C4-2B (cell line): ENCODE measurements around the gene FBXW12.

Experiments used
- ZFX ChIP-seq: fragments of 450-650 bp; IDR thresholded peaks from 2 replicates; pipeline ENCODE4 v1.6.1; 2017
- TF ChIP-seq, protein P1 (sequence below): fragments of 450-650 bp; conservative IDR thresholded peaks from 2 replicates; pipeline ENCODE4 v1.5.1; 2017; ENCODE audit warnings: mild to moderate bottlenecking

DNA sequence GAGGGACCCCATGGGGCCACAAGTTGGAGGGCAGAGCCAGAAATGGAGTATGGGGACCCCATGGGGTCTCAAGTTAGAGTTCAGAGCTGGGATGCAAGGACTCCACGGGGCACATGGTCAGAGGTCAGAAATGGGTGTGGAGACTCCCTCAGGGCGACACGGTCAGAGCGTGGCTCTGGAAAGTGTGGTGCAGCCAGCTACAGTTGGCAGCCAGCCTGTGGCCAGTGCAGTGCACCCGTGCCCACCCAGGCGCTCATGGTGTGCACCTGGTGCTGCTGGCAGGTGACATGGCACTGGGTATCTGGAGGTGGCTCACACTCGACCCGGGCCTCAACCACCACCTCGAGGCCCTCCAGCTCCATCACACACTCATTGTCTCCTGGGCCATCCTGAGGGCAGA is 46.6 kb downstream of the FBXW12 start:
- TF ChIP-seq, protein P1, sequence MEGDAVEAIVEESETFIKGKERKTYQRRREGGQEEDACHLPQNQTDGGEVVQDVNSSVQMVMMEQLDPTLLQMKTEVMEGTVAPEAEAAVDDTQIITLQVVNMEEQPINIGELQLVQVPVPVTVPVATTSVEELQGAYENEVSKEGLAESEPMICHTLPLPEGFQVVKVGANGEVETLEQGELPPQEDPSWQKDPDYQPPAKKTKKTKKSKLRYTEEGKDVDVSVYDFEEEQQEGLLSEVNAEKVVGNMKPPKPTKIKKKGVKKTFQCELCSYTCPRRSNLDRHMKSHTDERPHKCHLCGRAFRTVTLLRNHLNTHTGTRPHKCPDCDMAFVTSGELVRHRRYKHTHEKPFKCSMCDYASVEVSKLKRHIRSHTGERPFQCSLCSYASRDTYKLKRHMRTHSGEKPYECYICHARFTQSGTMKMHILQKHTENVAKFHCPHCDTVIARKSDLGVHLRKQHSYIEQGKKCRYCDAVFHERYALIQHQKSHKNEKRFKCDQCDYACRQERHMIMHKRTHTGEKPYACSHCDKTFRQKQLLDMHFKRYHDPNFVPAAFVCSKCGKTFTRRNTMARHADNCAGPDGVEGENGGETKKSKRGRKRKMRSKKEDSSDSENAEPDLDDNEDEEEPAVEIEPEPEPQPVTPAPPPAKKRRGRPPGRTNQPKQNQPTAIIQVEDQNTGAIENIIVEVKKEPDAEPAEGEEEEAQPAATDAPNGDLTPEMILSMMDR, result no peak
- TF ChIP-seq ZFX, result no peak
